Measurements from ENCODE around the gene GPR55. TPM values are rescaled to one million over a fixed set of nuclear protein-coding genes. Genes with fewer than 3 reads are reported as not detected.
A peak's percentile ranks its signal among the peaks of the same experiment; 100 is the strongest.

Gene GPR55
- total and polyA plus RNA-seq, 2 of the 8 experiments (the other 6 are each of a cell fraction or from before 2014, with no cell fraction given): not detected

GRCh38 chr2:230891509-230891908 is 33.5 kb downstream of the GPR55 start:
- no peak overlapping the region for H3K9ac ChIP-seq (replicated peaks in 1 of 4; ENCODE audit: extremely low read depth in 1 of 4, low read depth in 3 of 4, low read length in 3 of 4)
- no peak overlapping the region for H3K27ac ChIP-seq (ENCODE audit: low read depth, low read length)
- H4K20me1 ChIP-seq (replicated peaks in 1 of 2; ENCODE audit: control insufficient read depth in 1 of 2, insufficient read depth in 2 of 2, low read length in 2 of 2): no peaks in the 10 kb centered on the region
- H3K4me1 ChIP-seq (replicated peaks in 1 of 4; ENCODE audit: control insufficient read depth in 3 of 4, insufficient read depth in 4 of 4, low read length in 3 of 4): peaks cover under 1 to 12% (median 4%) of the 10 kb centered on the region in 4 experiments; a peak in 5 of 7 replicates
- no peak overlapping the region for H3K18ac ChIP-seq (ENCODE audit: extremely low read depth, low read length)
- CTCF ChIA-PET (ENCODE audit: partially characterized antibody): interaction anchor here (0.6 to 5.1 kb wide), 11 partner anchors 10 to 161 kb away, joined by 3 to 30 read pairs (median 4); no protein-coding TSS in a partner anchor
- 0 out of 2 replicates have a peak overlapping the region, but pooled peaks have one; percentile 48 for H2BK20ac ChIP-seq (ENCODE audit: low read length)
- no peak overlapping the region for H2BK12ac ChIP-seq (ENCODE audit: low read depth, low read length)
- no peak overlapping the region for H2BK120ac ChIP-seq (replicated peaks; ENCODE audit: low read depth, low read length)
- no peak overlapping the region for H2BK5ac ChIP-seq (ENCODE audit: low read depth, low read length)
- no peak overlapping the region for H4K8ac ChIP-seq (ENCODE audit: extremely low read depth, insufficient read depth, low read length)
- no peaks in the 10 kb centered on the region for H3K79me1 ChIP-seq (ENCODE audit: low read depth, low read length)
- H3K27me3 ChIP-seq (replicated peaks in 1 of 4; ENCODE audit: control insufficient read depth in 3 of 4, extremely low read depth in 1 of 4, insufficient read depth in 3 of 4, low read length in 3 of 4): no peaks in the 10 kb centered on the region
- no peak overlapping the region for H3K14ac ChIP-seq (ENCODE audit: insufficient read length)
- WGBS, 2 experiments (ENCODE audit: extremely low coverage in 1 of 2, insufficient coverage in 1 of 2, insufficient read length in 1 of 2, insufficient replicate concordance in 2 of 2, low coverage in 1 of 2, low lambda C conversion rate in 2 of 2, missing lambda C conversion rate in 1 of 2): 84% methylated on average over 6 of the region's 6 CpGs; no CpG with 5 or more reads in 1 of the 2 experiments
- no peak overlapping the region for H4K91ac ChIP-seq (replicated peaks; ENCODE audit: insufficient read length, low read length)
- no peaks in the 10 kb centered on the region for H3K23me2 ChIP-seq (ENCODE audit: low read depth, low read length)
- H3K4me2 ChIP-seq (ENCODE audit: insufficient read depth in 1 of 2, low read depth in 2 of 2, low read length in 2 of 2): no peak overlapping the region
- no peak overlapping the region for H3K4me3 ChIP-seq (ENCODE audit: extremely low read depth in 1 of 4, insufficient read depth in 2 of 4, low read depth in 3 of 4, low read length in 4 of 4)
- no peak overlapping the region for H3K56ac ChIP-seq (replicated peaks; ENCODE audit: insufficient read length, low read depth, low read length)
- no peak overlapping the region for H2AK5ac ChIP-seq (ENCODE audit: low read depth, low read length)
- no peaks in the 10 kb centered on the region for H3K36me3 ChIP-seq (ENCODE audit: control insufficient read depth in 2 of 4, insufficient read depth in 4 of 4, low read length in 3 of 4)
- H3K23ac ChIP-seq (ENCODE audit: insufficient read length): no peak overlapping the region
- DNase-seq (ENCODE audit: low read depth in 1 of 2, low spot score in 2 of 2) (no peak), FAIRE-seq (no peak)
- POLR2A ChIA-PET (ENCODE audit: partially characterized antibody): interaction anchor here (1.1 to 1.4 kb wide), 4 partner anchors 8 to 27 kb away, joined by 3 read pairs; partner anchors contain the start of gene ITM2C
- H2BK15ac ChIP-seq (ENCODE audit: low read length): no peak overlapping the region
- H3K79me2 ChIP-seq (ENCODE audit: control insufficient read depth in 1 of 2, insufficient read depth in 2 of 2, low read length in 2 of 2): no peaks in the 10 kb centered on the region
- no peak overlapping the region for H3K4ac ChIP-seq (replicated peaks; ENCODE audit: insufficient read length, low read depth, low read length)
- no peak overlapping the region for H2AFZ ChIP-seq (ENCODE audit: low read length)
- H3K9me3 ChIP-seq (ENCODE audit: insufficient read depth in 2 of 2, low read depth in 1 of 2, low read length in 1 of 2): no peaks in the 10 kb centered on the region
- no peak overlapping the region for H4K5ac ChIP-seq (ENCODE audit: insufficient read length, low read depth, low read length)
- TF ChIP-seq PHF8 (conservative IDR thresholded peaks at IDR 0.05; ENCODE audit: low read depth, low read length): no peak
- no peak for TF ChIP-seq ASH2L (IDR thresholded peaks at IDR 0.05; ENCODE audit: low read length)
- TF ChIP-seq POU5F1 (IDR thresholded peaks at IDR 0.05; ENCODE audit: low read depth, low read length): no peak
- TF ChIP-seq SP4 (IDR thresholded peaks at IDR 0.05; ENCODE audit: low read length): no peak
- no peak for TF ChIP-seq BRCA1 (IDR thresholded peaks at IDR 0.05; ENCODE audit: low read depth, low read length)
- no peak for TF ChIP-seq YY1 (IDR thresholded peaks at IDR 0.05; ENCODE audit: low read depth, low read length)
- TF ChIP-seq FOSL1 (IDR thresholded peaks at IDR 0.05; ENCODE audit: insufficient read depth, low read depth, low read length): no peak

Data from H1 (cell line).